UCSD-AML1 (cell line): ENCODE results near the gene AP3D1.
"Not testable (repeated sequence)": the region's sequence is repeated elsewhere in the genome, so short reads cannot be mapped to it uniquely, and the experiment has no call there.

Experiments used
- DNase-seq: peaks from one replicate; lab custom pipeline; 2025; ENCODE audit not compliant: unreplicated experiment; lab: John Stamatoyannopoulos, UW

The AP3D1 gene

GRCh38 chr19:2129892-2130770 is 21.2 kb downstream of the AP3D1 start:
- DNase-seq: no peak

- DNase-seq: no peak
These were observed 21.9 kb downstream of the AP3D1 start for GRCh38 chr19:2129486-2129885.

GRCh38 chr19:2129022-2129421 is 22.3 kb downstream of the AP3D1 start:
- no peak for DNase-seq

- not testable (repeated sequence) for DNase-seq
These were observed 23.1 kb downstream of the AP3D1 start for GRCh38 chr19:2128252-2128651.

- DNase-seq: no peak
These were observed 23.6 kb downstream of the AP3D1 start for GRCh38 chr19:2127758-2128157.

GRCh38 chr19:2126879-2127518 is 24.4 kb downstream of the AP3D1 start:
- DNase-seq: no peak

GRCh38 chr19:2123682-2124387 is 27.5 kb downstream of the AP3D1 start:
- no peak for DNase-seq

GRCh38 chr19:2122982-2123381 is 28.4 kb downstream of the AP3D1 start:
- no peak for DNase-seq

GRCh38 chr19:2122251-2122650 is 29.1 kb downstream of the AP3D1 start:
- no peak for DNase-seq

GRCh38 chr19:2121416-2122051 is 29.8 kb downstream of the AP3D1 start:
- no peak for DNase-seq

GRCh38 chr19:2120821-2121220 is 30.5 kb downstream of the AP3D1 start:
- DNase-seq: no peak

GRCh38 chr19:2119921-2120785 is 31.2 kb downstream of the AP3D1 start:
- no peak for DNase-seq

- no peak for DNase-seq
These were observed 32.9 kb downstream of the AP3D1 start for GRCh38 chr19:2118438-2118837.

GRCh38 chr19:2117215-2117960 is 34.0 kb downstream of the AP3D1 start:
- no peak for DNase-seq

- no peak for DNase-seq
These were observed 34.9 kb downstream of the AP3D1 start for GRCh38 chr19:2116507-2116906.

GRCh38 chr19:2115911-2116426 is 35.4 kb downstream of the AP3D1 start:
- no peak for DNase-seq

- no peak for DNase-seq
These were observed 36.0 kb downstream of the AP3D1 start for GRCh38 chr19:2115324-2115723.

- no peak for DNase-seq
These were observed 36.5 kb downstream of the AP3D1 start for GRCh38 chr19:2114821-2115220.

GRCh38 chr19:2114218-2114617 is 37.1 kb downstream of the AP3D1 start:
- DNase-seq: no peak
